GM13976 (cell line): ENCODE measurements around the gene SMU1.

ENCODE experiments used
- DNase-seq: peaks from one replicate; pipeline ENCODE4 v3.0.0; 2012; ENCODE audit warnings: low spot score
- CTCF ChIP-seq: IDR thresholded peaks from 2 replicates; pipeline ENCODE4 v1.5.1; 2012; ENCODE audit warnings: borderline replicate concordance, mild to moderate bottlenecking; ENCODE audit not compliant: insufficient read depth; ENCODE audit errors: extremely low read depth, missing control alignments, control extremely low read depth
- in situ Hi-C: fragments of 300-500 bp; cut with MboI; formaldehyde crosslinking; loops from one replicate; pipeline ENCODE4 v1.12.0; 2022; ENCODE audit warnings: low sequenced_read_pairs, mixed read lengths, inconsistent platforms; ENCODE audit not compliant: unreplicated experiment

Gene SMU1

GRCh38 chr9:33022303-33022702 is 54.2 kb downstream of the SMU1 start:
- in situ Hi-C loops = no loop called here
- DNase-seq = no peak
- TF ChIP-seq CTCF = no peak

- in situ Hi-C loops = no loop called here
- no peak for DNase-seq
- TF ChIP-seq CTCF = no peak
These were observed 56.7 kb downstream of the SMU1 start for GRCh38 chr9:33019797-33020196.

GRCh38 chr9:33017283-33018041 is 59.0 kb downstream of the SMU1 start:
- no peak for DNase-seq
- TF ChIP-seq CTCF = no peak
- in situ Hi-C loops = no loop called here

- TF ChIP-seq CTCF = no peak
- in situ Hi-C loops = no loop called here
- no peak for DNase-seq
These were observed 61.8 kb downstream of the SMU1 start for GRCh38 chr9:33014665-33015014.

- no peak for DNase-seq
- in situ Hi-C loops = no loop called here
- TF ChIP-seq CTCF = no peak
These were observed 62.4 kb downstream of the SMU1 start for GRCh38 chr9:33013962-33014664.

- TF ChIP-seq CTCF = no peak
- no peak for DNase-seq
- in situ Hi-C loops = no loop called here
These were observed 64.0 kb downstream of the SMU1 start for GRCh38 chr9:33012328-33013069.
